SK-N-MC (cell line): ENCODE results near the gene PDE6A.
"Not testable (repeated sequence)": the region's sequence is repeated elsewhere in the genome, so short reads cannot be mapped to it uniquely, and the experiment has no call there.

Experiments
- DNase-seq: peaks from one replicate; pipeline ENCODE4 v3.0.0-alpha.2; 2011; ENCODE audit warnings: low read depth, low spot score
- H3K27ac ChIP-seq: fragments of 200-600 bp; sonication (generic); 2 replicates; pipeline ENCODE4 v1.5.1; 2016; ENCODE audit warnings: mixed run types
- H3K36me3 ChIP-seq: fragments of 200-600 bp; sonication (generic); 2 replicates; pipeline ENCODE4 v1.6.1; 2017; ENCODE audit warnings: antibody characterized with exemption, low read length, mixed read lengths; ENCODE audit not compliant: insufficient read depth
- H3K4me3 ChIP-seq: fragments of 200-600 bp; sonication (generic); 2 replicates; pipeline ENCODE4 v1.5.1; 2016
- H3K9ac ChIP-seq: fragments of 200-600 bp; sonication (generic); 2 replicates; pipeline ENCODE4 v1.8.0; 2017; ENCODE audit warnings: mixed run types, mixed read lengths; ENCODE audit not compliant: insufficient read length
- H3K9me3 ChIP-seq: fragments of 200-600 bp; sonication (generic); 2 replicates; pipeline ENCODE4 v1.6.1; 2017; ENCODE audit warnings: low read depth, mild to moderate bottlenecking, antibody characterized with exemption, low read length, moderate library complexity, mixed read lengths
- EZH2 ChIP-seq: fragments of 200-600 bp; sonication (generic); IDR thresholded peaks from one replicate; pipeline ENCODE4 v1.6.1; 2017; ENCODE audit warnings: antibody characterized with exemption
- FOXP2 ChIP-seq: optimal IDR thresholded peaks from 2 replicates; pipeline ENCODE3; 2011; ENCODE audit warnings: mild to moderate bottlenecking, moderate library complexity; ENCODE audit not compliant: insufficient read depth; ENCODE audit errors: extremely low read length, control extremely low read depth
- POLR2AphosphoS5 ChIP-seq: IDR thresholded peaks from 2 replicates; pipeline ENCODE4 v1.6.1; 2012; ENCODE audit warnings: mild to moderate bottlenecking, low read depth, low read length, borderline replicate concordance

Gene PDE6A

DNA sequence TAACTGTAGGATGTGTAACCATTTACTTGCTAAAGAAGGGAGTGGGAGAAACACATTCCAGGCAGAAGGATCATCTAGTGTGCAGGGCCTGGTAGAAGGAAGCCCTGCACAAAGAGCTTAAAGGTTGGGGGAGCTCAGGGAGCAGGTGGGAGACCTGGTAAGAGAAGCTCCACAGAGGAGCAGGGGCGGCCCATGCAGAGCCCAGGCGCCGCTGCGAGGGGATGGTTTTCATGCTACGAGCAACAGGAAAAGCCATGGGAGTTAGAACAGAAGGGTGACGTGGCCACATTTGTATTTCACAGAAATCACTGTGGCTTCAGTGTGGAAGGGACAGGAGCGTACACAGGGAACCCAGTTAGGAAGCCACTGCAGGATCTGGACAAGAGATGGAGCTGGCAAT lies 73.1 kb downstream of the PDE6A start:
- no peaks in the 10 kb centered on the region for H3K36me3 ChIP-seq
- H3K4me3 ChIP-seq: no peak overlapping the region
- no peaks in the 10 kb centered on the region for H3K9me3 ChIP-seq
- no peak for DNase-seq
- TF ChIP-seq EZH2: no peak
- TF ChIP-seq FOXP2: no peak
- TF ChIP-seq POLR2AphosphoS5: no peak
- H3K9ac ChIP-seq: no peak overlapping the region
- no peak overlapping the region for H3K27ac ChIP-seq

DNA sequence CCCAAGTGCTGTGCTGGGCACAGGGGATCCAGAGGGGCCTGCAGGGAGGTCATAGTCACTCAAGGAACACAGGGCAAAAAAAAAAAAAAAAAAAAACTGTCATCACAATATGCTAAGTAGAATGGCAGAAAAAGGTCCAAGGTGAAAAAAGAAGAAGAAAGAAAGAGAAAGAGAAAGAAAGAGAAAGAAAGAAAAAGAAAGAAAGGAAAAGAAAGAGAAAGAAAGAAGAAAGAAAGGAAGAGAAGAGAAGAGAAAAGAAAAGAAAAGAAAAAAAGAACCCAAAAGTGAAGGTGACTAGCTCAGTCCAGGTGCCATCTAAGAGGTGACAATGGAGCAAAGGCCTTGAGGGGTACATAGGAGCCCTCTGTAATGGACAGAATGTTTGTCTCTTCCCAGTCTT lies 73.9 kb downstream of the PDE6A start:
- H3K9me3 ChIP-seq: no peaks in the 10 kb centered on the region
- no peak for DNase-seq
- no peak overlapping the region for H3K27ac ChIP-seq
- H3K4me3 ChIP-seq: no peak overlapping the region
- no peaks in the 10 kb centered on the region for H3K36me3 ChIP-seq
- no peak for TF ChIP-seq EZH2
- TF ChIP-seq POLR2AphosphoS5: no peak
- TF ChIP-seq FOXP2: no peak
- H3K9ac ChIP-seq: no peak overlapping the region

DNA sequence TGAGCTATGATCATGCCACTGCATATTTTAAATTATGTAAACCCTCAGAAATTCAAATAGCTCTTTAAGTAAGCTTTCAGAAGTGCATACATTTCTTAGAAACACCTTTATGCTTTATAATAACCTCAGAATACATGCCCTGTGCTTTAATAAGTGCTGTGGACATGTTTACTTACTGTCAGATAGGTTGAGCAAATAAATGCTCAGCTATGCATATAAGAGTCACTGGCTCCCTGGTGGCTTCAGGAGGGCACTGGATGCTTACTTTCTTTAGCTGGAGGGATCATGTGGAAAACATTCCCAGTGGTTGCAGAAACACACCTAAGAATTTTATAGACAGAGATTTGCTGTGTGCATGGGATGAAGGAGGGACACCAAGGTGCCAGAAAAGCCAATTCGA lies 74.4 kb downstream of the PDE6A start:
- no peak for TF ChIP-seq FOXP2
- no peak for TF ChIP-seq EZH2
- TF ChIP-seq POLR2AphosphoS5: no peak
- Histone ChIP-seq H3K36me3 (no peaks in the 10 kb centered on the region), H3K9me3 (no peaks in the 10 kb centered on the region), H3K4me3 (no peak overlapping the region), H3K9ac (no peak overlapping the region), H3K27ac (no peak overlapping the region)
- DNase-seq: no peak

DNA sequence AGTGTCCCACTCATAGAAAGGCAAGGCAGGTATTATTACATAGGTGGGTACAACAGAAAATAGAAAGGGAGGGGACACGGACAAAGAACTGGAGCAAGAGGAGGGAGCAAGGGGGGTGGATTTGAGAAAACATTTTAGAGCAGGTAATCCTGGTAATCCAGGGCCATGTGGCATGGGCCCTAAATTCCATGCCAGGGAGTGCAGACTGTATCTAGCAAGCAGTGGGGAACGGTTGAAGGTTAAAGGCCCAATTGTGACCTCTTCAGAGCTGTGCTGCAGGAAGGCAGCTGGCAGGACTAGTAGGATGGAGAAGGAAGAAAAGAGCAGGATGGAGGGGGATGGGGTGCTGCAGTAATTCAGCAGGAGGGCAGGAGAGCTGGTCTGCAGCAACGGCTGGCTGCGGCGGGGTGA lies 75.2 kb downstream of the PDE6A start:
- no peaks in the 10 kb centered on the region for H3K9me3 ChIP-seq
- H3K9ac ChIP-seq: no peak overlapping the region
- TF ChIP-seq EZH2 (no peak), POLR2AphosphoS5 (no peak), FOXP2 (no peak)
- DNase-seq: no peak
- H3K27ac ChIP-seq: no peak overlapping the region
- H3K36me3 ChIP-seq: no peaks in the 10 kb centered on the region
- no peak overlapping the region for H3K4me3 ChIP-seq

DNA sequence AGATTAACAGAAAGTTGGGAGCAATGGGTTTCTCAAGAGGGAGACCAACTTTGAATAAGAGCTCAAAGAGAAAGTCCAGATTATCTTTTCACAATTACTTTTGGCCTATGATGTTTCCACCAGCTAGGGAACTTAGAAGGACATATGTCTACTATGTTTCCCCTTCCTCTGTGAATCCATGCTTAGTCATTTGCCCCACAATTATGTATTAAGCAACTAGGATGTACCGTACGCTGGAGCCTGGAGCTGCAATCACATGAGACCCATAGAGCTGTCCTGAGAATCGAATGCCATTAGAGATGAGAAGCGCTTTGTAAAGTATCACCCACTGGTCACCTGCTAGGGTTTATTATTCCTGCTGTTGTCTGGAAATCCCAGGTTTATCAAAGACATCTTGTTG lies 78.8 kb downstream of the PDE6A start:
- Histone ChIP-seq H3K36me3 (no peaks in the 10 kb centered on the region), H3K9ac (no peak overlapping the region), H3K27ac (no peak overlapping the region), H3K4me3 (no peak overlapping the region), H3K9me3 (no peaks in the 10 kb centered on the region)
- no peak for DNase-seq
- no peak for TF ChIP-seq FOXP2
- TF ChIP-seq EZH2: no peak
- no peak for TF ChIP-seq POLR2AphosphoS5

DNA sequence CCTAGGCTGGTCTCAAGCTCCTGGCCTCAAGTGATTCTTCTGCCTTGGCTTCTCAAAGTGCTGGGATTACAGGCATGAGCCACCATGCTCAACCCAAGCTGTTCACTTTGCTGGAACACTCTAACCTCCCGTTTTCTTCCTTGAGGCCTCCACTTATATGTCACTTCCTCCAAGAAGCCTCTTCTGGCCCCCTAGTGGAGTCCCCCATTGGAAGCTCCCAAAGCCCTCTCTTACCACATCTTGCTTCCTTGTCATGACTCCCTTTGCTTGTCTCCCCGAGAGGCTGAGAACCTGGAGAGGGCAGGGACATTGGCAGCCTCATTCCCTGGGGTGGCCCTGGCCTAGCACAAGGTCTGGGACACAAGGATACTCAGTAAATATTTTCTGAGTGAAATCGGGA lies 80.8 kb downstream of the PDE6A start:
- H3K4me3 ChIP-seq: no peak overlapping the region
- no peak for DNase-seq
- TF ChIP-seq FOXP2 (no peak), EZH2 (no peak), POLR2AphosphoS5 (no peak)
- H3K27ac ChIP-seq: no peak overlapping the region
- H3K9ac ChIP-seq: no peak overlapping the region
- H3K9me3 ChIP-seq: no peaks in the 10 kb centered on the region
- H3K36me3 ChIP-seq: no peaks in the 10 kb centered on the region

DNA sequence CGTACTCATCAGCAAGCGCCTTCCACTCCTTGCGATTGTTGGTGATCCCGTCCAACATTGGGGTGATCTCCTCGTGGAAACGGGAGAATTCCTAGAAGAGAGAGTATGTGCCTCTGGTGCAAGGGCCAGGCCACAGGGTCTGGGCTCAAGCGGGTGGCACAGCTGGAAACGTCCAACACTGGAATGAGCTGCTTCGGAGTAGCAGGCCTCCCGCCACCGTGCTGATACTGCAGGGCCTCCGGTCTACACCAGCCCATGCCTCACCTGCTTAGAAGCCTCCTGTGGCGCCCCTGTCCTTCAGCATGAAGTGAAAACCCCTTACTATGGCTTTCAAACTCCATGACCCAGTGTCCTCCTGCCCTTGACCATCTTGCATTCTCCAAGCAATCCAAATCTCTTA lies 81.4 kb downstream of the PDE6A start:
- no peak overlapping the region for H3K9ac ChIP-seq
- TF ChIP-seq POLR2AphosphoS5: no peak
- TF ChIP-seq FOXP2: no peak
- no peak for TF ChIP-seq EZH2

DNA sequence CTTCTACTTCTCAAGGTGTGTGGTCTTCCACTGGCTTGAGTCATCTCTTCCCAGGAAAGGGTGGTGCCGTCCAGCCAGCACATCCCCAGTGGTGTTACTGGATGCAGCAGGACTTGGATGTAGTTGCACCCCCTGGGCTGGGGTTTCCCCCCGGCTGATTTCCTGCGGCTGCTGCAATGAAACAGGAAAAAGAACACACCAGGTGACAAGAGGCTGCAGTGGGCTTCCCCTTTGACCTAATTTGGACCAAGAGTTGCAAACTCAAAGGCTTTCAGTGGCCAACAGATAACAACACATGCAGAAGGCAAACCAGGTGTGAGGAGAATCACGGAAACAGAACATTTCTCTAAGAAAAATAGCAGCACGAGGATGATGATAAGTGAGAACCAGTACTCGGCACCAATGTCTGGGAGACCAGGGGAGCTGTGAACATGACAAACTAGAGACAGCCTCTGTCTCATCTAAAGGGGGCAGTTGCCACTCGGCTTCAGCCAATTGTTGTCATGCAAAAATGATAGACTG lies 83.7 kb downstream of the PDE6A start:
- no peaks in the 10 kb centered on the region for H3K36me3 ChIP-seq
- TF ChIP-seq FOXP2 (no peak), EZH2 (no peak)
- no peak overlapping the region for H3K27ac ChIP-seq
- DNase-seq: no peak
- no peak overlapping the region for H3K9ac ChIP-seq
- H3K4me3 ChIP-seq: no peak overlapping the region
- H3K9me3 ChIP-seq: no peaks in the 10 kb centered on the region

More for the DNA sequence above, 81.4 kb downstream of the PDE6A start:
- DNase-seq: no peak
- Histone ChIP-seq H3K9me3 (no peaks in the 10 kb centered on the region), H3K4me3 (no peak overlapping the region), H3K27ac (no peak overlapping the region), H3K36me3 (no peaks in the 10 kb centered on the region)

DNA sequence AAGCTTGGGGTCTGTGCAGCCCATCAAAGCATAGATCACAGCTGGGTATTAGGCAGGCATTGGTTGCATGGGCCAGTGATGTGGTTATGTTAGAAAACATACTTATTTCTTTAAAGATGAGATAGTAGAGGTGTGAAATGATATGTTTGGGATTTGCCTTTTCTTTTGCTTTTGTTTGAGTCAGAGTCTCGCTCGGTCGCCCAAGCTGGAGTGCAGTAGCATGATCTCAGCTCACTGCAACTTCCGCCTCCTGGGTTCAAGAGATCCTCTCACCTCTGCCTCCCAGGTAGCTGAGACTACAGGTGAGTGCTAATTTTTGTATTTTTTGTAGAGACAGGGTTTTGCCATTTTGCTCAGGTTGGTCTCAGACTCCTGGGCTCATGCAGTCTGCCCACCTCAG lies 84.8 kb downstream of the PDE6A start:
- no peak overlapping the region for H3K4me3 ChIP-seq
- no peak overlapping the region for H3K9ac ChIP-seq
- TF ChIP-seq EZH2 (no peak), FOXP2 (no peak), POLR2AphosphoS5 (no peak)
- H3K36me3 ChIP-seq: no peaks in the 10 kb centered on the region
- H3K9me3 ChIP-seq: no peaks in the 10 kb centered on the region
- DNase-seq: no peak
- no peak overlapping the region for H3K27ac ChIP-seq

DNA sequence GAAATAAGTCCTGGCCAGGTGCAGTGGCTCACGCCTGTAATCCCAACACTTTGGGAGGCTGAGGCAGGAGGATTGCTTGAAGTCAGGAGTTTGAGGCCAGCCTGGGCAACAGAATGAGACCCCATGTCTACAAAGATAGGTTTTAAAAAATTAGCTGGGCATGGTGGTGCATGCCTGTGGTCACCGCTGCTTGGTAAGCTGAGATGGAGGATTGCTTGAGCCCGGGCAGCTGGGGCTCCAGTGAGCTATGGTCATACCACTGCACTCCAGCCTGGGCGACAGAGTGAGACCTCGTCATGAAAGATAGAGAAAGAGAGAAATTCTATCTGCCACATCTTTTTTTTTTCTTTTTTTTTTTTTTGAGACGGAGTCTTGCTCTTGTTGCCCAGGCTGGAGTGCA lies 86.1 kb downstream of the PDE6A start:
- H3K27ac ChIP-seq, DNase-seq, H3K36me3 ChIP-seq, H3K4me3 ChIP-seq, H3K9ac ChIP-seq, H3K9me3 ChIP-seq: not testable (repeated sequence)
